ENCODE data around the gene NLGN2.

- no peak for TF ChIP-seq CTCF (IDR thresholded peaks at IDR 0.05)
- no peak for TF ChIP-seq POLR2A (IDR thresholded peaks at IDR 0.05)
- TF ChIP-seq EP300 (IDR thresholded peaks at IDR 0.05) = no peak
These were observed 24.3 kb upstream of the NLGN2 start for GRCh38 chr17:7383371-7383741.
